Stimulated activated CD4-positive, alpha-beta T cell treated with anti-CD3 and anti-CD28 coated beads, Interleukin-12 subunit alpha, Interleukin-12 subunit beta, amount 100 ng/mL, for 24 hours (primary cell): Measurements from ENCODE around the gene STON2.

ENCODE experiments used
- DNase-seq, 2 experiments: peaks; one replicate each; pipeline ENCODE4 v3.0.0-alpha.2; 2020; ENCODE audit warnings: low read depth in 2 of 2

The STON2 gene

DNA sequence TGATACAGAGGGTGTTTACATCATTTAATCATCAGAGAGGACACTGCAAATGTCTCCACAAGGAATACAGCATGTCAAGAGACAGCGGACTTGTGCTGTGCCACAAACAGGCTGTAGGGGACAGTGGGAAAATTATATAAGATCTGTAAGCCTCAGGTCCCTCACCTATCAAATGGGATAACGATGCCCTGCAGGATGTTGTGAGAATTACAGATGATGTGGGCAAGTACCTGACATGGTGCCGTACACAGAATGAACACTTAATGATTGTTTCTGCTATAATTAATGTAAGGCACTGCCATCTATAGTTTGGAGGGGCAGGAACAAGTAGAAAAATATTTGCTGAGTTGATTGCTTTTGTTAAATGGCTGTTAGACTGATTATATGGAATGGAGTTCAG is 97.5 kb downstream of the STON2 start:
- DNase-seq, result no peak

DNA sequence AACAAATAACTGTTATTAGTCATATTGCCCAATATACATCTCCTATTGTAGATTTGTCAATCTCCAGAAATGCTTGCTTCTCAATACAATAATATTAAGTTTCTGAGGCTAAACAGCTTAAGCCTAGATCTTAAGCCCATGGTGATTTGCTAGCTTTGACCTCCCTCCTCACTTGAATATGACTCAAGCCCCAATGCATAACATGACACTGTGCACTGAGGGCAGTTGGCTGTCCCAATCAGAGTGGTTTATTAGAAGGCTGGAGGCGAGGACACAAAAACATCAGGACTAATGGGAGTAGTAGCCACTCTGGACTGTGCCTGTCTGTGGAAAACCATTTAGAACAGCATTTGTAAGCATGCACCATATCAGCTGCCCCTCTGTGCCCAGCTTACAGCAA is 98.3 kb downstream of the STON2 start:
- DNase-seq, result no peak

DNA sequence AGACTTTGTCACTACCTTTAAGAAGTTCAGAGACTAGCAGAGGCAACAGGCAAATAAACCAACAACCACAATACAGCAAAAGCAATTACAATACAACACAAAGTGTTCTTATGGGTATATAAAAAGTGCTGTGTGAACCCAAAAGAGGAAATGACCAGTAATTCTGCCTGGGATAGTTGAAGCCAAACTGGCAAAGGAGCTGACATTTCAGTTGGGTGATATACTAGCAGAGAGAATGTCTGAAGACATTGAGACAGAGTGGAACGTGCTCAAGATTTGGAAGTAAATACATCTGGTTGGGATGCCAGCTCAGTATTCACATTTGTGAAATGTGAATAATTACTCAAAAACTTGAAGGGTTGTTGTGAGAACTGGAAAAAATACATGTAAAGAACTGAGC is 98.8 kb downstream of the STON2 start:
- DNase-seq, result no peak

DNA sequence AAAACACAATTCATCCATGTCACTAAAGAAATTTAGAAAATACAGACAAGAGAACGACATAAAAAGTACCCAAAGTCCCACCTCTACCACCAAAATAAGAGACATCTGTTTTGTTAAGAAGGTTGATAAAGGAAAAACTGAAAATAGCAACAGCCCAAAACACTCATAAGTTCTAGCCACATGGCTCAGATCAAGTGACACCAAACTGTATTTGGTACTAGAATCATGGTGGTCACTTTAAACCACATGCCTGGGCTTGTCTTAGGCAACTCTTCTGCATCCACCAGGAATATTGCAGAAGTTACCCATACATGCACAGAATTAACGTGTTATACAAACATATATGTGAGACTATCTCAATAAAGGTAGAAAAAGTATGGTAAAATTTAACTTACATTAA is 101.2 kb downstream of the STON2 start:
- no peak for DNase-seq

DNA sequence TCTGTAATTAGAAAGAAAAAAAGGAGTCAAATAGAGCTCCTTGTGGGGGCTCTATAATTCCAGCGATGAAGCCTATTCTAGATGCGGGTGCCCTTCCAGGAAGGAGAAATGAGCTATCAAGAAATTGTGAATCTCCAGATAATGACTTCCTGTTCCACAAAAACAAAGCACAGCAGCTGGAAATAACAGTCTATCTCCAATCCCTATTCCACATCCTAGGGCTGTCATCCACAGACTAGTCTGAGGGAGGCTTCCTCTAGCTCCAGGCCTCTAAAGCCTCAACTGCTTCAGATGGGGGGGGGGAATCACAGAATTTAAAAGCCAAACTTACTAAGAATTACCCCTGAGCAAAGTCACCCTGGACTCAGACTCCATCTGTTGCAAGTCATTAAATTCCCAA is 102.0 kb downstream of the STON2 start:
- DNase-seq, result no peak

DNA sequence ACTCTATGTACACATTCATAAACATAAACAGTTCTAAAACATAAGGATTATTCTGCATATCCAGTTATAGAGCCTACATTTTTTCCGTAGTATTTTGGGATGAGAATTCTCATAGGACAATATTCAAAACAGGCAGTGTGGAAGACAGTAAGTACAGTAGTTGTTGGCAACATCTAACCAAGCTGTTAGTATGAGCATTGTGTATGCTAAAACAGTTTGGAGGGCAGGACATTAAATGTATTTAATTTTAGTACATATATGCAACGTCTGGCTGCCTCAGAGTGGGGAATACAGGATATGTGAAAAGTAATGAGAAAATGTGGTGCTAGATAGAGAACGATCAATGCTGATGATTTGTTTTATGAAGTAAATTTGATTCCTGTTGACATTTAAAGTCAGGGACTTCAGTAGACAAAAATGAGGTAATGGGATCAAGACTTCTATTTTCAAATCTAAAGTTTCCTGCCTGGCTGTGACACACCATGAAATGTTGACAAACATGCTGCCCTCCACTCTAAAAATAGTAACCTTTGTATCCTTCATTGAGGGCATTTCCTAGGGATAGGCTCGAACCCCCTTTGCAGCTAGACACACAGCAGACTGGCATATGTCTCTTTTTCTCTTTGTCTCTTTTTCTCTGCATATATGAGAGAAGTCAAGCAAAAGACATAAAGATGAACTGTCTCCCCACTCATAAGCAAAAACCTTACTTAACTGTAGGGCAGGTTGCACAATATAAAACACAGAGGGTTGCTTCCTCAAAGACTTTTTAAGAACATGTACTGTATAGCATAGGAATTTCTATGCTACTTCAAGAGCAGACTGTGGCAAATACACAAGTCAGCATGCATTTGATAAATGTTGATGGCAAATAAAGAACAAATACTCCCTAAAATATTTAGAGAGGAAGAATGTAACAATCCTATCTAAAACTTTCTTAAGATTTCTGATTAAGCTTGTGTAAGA is 103.9 kb downstream of the STON2 start:
- DNase-seq, result no peak

DNA sequence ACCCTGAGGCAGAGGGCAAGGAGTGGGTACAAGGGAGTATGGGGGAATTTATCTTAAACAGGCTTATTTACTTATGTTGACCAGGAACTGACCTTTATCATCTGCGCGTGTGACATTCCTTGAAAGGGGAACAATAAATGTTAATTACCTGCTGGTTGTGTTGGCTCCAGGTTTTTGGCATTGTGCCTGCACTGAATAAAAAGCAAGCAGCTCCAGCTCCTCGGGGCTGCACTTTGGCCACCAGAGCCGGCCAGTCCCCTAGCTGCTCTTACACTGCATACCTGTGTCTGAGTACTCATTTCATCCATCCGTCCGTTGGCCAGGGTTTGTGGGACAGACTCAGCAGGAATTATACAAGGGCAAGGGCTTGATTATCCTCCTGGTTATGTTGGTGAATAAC is 110.6 kb downstream of the STON2 start:
- DNase-seq, result no peak

DNA sequence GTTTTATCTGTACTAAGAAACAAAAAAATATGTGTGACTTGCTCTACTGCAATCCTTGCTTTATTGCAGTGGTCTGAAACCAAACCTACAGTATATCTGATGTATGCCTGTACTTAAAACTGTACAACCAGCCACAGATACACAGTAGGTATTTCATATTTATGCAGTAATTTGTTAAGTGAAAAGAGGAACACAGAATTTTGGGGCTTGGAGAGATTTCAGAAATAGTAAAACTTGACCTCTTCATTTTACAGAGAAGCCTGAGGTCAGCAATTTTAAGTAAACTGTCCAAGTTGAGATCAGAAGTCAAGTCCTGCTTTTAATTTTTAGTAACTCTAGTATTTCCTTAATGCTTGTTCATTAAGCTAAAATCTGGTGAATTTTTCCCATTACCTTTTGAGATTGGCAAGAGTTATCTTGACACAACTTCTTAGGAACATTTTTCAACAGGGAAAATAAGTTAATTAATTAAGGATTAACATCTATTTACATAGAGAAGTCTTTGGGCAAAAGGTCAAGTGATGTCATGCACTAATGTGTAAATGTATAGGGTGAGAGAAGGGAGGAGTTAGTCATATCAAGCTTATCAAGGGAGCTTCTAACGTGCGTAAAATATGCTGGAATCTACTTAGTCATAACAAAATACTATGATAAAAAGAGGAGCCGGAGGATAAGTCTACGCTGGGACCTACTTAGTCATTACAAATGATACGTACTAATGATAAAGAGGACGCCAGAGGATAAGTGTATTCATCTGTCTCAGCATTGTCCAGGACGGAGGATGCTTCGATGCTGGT is 113.4 kb downstream of the STON2 start:
- DNase-seq, result no peak

DNA sequence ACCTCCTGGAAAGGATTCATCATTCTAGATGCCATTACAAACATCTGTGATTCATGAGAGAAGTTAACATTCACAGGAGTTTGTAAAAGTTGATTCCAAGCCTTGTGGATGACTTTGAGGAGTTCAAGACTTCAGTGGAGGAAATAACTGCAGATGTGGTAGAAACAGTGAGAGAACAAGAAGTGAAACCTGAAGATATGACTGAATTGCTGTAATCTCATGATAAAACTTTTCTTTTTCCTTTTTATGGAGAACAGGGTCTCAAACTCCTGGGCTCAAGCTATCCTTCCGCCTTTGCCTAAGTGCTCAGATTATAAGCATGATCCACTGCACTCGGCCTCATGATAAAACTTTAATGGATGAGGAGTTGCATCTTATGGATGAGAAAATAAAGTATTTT is 114.9 kb downstream of the STON2 start:
- DNase-seq, result no peak

DNA sequence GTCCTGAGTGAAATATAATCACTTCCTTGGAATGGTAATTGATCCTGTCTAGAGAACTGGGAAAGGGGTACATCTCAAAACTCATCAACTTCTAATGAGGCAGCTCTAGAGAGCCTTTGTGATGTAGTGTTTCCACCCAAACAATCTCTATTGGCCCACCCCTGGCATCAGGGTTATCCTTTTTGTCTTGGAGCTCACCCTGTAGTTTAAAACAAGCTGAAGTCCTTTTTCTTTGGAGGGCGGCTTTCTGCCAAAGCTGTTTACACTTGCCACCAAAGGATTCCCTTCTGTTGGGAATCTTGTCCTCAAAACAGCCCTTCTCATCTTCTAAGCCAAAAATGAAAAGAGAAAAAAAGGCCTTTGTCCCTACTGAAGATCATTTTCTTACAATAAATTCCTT is 118.8 kb downstream of the STON2 start:
- no peak for DNase-seq

DNA sequence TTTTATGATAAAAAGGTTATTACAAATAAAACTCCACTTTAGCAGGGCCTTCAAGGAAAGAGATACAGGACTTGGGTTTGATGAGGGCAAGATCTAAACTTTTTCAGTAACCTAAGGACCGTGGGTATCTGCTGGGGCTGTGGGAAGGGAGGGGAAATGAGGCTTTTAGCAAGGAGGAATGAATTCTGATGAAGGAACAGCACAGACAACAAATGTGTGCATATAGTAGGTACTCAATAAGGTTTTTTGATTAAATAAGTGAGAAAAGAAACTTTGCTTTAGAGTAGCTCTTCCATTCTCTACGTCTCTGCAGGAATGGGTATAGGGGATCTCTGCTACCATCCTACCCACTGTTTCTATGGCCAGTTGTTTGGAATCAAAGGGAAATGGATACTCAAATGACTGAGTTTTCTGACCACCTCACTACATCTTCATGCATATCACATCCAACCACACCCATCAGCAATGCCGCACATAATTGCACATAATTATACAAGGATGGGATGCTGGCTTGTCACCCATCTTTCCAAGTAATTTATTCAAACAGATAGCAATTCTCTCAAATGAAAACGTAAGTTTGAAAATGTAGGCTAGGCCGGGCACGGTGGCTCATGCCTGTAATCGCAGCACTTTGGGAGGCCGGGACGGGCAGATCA is 119.9 kb downstream of the STON2 start:
- no peak for DNase-seq

DNA sequence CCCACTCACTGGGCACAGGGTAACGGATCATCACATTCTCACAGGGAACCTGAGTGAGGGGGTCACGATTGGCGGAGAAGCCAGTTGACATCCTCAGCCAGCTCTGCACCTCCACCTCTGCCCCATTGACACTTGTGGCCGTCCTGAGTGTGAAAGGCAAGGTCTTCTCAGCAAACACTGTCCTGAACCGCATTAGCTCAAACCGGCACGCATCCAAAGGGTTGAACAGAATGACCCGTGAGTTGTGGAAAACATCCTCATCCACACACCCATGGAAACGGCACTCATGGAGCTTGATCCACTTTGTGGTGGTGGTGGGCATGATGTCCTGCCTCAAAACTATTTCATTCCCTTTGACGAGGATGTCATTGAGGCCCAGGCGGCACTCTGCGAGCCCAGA is 123.0 kb downstream of the STON2 start:
- no peak for DNase-seq

DNA sequence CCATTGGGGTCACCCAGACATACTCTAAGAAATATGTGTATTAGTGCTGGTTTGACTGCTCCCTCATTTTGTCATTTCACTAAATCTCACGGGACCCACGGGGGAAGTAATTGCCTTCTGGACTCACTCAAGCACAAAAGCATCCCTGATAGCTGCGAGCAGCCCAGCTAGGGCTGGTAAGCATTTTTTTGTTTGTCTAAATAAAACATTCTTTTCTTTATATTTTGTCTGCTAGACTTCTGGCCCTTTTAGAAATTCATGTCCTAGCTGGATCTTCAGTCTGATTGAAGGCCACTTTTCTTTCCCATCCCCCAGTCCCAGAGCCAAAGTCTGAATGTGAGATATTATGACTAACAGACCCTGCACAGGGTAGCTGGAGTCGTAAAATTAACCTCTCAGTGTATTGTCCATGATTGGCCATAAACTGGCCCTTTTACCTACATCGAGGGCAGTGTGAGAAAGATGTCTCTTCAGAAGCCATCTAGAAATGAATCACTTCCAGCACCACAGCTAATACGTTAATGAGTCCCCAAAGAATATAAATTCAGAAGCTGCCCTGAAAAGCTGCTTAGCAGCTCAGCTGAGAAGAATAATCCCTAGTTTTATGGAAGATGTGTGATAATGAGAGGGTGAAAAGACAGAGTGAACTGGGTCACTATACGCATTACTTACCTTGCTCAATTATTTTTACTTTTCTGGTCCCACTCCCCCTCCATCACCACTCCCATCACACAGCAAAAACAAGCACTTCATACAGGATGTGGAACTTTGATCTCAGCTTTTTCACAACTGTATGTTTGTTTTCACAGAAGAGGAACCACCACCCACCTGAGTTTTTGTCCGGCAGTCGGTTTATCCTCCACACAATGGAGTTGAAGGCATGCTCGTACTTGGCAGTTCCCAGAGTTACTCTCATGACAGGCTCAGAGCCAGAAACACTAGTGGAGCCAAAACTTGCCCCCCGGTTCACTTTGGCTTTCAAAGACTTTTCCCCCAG is 123.8 kb downstream of the STON2 start:
- DNase-seq, result no peak

DNA sequence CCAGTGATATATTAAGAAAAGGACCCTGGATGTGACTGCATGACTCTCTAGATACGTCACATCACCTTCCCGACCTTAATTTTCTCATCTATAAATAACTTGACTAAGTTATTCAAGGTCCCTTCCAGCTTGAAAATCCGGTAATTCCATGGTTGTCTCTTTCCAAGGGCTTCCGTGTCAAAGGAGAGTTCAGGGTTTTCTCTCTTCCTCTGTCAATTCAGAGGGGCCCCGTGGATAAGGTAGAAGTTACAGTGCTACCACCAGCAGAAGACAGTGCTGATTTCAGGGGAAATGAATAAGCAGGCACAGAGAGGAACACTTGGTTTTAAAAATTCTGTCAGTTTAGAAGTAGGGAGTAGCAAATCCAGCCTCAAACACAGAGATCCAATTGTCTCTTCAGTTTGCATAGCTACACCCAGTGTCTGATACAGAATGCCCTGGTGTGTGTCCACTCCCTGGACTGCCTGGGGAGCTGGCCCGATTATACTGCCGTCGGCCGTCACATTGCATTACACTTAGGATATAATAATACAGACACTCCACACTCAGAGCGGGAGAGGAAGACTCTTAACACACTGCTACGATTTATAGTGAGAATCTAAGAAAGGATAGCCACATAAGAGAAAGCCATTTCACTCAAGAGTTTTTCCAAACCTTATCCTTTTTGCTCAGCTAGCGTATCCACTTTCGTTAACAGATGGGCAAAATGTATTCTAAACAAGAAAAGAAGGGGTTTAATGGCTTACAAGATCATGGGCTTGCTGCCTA is 124.6 kb downstream of the STON2 start:
- DNase-seq, result no peak

DNA sequence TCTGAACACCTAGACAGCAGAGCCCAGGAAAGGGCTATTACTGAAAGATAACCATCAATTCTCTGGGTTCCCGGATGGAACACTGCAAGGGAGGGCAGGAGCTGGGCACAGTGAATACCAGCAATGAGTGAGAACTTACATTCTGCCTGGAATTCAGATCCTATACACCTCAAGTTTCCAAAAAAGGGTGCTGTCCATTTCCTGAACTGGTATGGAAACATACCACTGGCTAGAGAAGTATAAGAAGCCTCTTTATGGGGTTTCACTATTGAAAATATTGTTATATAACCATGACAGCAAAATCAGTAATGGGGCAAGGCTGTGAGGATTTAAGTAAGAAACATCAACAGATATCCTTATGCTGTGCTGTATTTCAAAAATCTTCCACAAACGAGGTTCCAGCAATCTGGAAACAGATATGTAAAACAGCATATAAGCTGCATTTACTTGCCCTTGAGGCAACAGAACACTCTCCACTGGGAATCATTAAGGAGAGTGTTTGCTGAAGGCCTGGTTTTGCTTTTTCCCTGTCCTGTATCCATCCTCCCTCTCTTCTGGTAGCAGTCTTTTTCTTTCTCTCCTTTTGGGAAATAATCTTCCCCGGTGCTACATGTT is 126.1 kb downstream of the STON2 start:
- DNase-seq, result no peak

DNA sequence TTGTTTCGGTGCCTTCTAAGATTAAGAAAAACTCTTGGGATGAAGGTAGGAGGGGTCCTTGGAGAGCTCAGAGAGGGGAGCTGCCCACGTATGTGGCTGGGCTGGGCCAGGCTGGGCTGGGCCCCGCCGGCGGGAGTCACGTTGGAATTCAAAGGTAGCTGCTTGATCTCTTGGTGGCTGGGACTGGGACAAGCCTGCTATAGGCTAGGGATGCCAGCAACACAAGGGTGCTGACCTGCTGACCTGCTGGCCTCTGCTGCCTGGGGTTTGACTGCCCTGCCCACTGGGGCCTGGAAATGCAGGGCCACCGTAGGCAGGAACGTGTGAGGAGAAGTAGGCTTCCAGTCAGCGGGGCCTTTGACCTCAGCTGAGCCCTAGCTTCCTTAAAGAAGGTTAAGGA is 126.6 kb downstream of the STON2 start:
- no peak for DNase-seq

DNA sequence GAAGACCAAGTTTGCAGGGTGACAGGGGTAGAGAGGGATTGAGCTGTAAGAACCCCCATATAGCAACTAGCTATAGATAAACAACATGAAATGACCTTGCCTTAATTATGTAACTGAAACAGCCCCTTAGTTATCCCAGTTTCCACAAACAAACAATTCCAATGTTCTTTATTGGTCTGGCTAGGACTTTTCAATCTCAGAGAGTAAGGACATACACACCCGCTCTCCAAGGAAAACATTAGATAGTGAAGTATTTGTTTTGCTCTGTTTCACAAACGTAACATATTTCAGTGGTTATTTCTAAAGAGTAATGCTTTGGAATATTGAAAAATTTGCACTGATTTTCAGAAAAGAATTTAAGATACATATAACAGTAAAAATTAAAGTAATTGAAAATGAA is 127.8 kb downstream of the STON2 start:
- DNase-seq, result no peak

DNA sequence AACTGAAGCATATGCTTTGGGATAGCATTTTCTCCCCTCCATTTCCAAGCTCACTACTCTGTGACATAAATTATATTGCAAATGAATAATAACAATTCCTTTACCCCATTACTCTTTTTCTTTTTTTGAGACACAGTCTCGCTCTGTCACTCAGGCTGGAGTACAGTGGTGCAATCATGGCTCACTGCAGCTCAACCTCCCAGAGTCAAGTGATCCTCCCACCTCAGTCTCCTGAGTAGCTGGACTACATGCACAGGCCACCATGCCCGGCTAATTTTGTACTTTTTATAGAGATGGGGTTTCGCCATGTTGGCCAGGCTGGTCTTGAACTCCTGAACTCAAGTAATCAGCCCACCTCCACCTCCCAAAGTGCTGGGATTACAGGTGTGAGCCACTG is 130.1 kb downstream of the STON2 start:
- no peak for DNase-seq

DNA sequence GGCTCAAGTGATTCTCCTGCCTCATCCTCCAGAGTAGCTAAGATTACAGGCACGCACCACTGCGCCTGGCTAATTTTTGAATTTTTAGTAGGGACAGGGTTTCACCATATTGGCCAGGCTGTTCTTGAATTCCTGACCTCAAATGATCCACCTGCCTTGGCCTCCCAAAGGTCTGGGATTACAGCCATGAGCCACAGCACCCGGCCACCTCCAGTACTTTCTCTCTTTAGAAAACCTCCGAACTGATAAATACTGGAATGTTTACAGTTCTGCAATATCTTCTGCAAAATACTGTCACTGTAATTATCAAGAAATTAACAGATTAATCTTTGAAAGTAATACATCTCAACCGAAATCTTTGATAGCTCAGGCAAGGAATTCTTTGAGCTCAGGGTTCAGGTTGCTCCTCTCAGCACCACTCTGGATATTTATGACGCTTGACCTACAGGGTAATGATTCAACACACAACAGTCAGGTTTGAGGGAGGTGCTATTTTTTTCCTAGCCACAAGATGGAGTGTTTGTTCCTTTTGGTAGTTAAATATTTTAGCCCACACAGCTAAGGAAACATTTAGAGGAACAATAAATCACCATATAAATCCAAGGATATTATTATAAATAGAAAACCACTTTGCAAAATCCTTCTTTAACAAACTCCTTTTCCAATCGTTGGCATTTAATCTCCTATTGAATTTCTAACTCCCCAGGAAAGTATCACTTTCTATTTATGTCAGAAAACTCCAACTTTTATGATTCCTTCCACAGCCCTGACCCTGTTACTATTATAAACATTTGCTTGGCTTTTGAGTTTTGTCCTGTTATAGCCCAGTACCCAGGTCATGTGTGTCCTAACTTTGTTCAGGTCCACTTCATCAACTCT is 130.8 kb downstream of the STON2 start:
- no peak for DNase-seq
